GM21515 (cell line): ENCODE results near the gene SLC22A24.
"Not testable (repeated sequence)": the region's sequence is repeated elsewhere in the genome, so short reads cannot be mapped to it uniquely, and the experiment has no call there.

Experiments used
- ATAC-seq: cut with Tn5 transposase; IDR thresholded peaks from one replicate; pipeline ENCODE4 v1.9.1; 2021; ENCODE audit not compliant: unreplicated experiment

Gene SLC22A24, protein sequence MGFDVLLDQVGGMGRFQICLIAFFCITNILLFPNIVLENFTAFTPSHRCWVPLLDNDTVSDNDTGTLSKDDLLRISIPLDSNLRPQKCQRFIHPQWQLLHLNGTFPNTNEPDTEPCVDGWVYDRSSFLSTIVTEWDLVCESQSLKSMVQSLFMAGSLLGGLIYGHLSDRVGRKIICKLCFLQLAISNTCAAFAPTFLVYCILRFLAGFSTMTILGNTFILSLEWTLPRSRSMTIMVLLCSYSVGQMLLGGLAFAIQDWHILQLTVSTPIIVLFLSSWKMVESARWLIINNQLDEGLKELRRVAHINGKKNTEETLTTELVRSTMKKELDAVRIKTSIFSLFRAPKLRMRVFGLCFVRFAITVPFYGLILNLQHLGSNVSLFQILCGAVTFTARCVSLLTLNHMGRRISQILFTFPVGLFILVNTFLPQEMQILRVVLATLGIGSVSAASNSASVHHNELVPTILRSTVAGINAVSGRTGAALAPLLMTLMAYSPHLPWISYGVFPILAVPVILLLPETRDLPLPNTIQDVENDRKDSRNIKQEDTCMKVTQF

DNA sequence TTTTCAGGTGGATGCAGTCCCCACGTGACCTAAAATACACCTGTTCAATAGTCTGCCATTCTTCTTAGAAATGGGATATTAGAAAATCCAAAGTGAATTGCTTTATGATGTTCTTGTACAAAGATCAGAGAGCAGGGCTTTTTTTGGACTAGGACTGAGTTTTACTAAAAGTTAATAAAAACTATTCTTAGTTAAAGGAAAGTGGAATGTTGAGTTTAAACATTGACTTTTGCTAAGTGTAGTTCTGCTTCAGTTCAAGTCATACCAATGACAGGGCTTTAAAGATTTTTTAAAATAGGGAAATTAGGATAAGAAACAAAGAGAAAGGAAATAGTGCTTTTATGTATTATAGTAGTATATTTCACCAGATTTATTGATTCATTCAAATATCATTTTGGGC is at the start of gene SLC22A24:
Gene SLC22A24, minus strand, starts transcription at position 101 of the 400 bp plus-strand sequence. CDS start 442 bp downstream, outside the sequence.
- no peak for ATAC-seq

DNA sequence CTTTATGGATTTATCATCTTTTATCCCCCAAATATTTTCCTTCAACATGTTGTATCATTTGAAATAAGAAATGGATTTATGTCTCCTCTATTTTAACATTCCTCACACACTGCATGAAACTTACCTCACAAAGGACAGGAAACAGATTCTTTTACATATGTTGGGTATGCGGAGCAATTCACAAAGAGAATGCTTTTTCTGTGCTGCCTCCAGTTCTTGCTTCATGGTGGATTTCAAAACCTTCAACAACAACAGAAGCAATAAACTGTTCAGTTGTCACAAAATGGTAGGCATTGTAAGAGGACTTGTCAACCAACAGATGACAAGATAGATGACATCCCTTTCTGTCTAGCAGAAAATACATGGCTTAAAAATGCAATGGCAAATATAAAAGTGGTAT is 36.5 kb upstream of the SLC22A24 start:
- no peak for ATAC-seq

DNA sequence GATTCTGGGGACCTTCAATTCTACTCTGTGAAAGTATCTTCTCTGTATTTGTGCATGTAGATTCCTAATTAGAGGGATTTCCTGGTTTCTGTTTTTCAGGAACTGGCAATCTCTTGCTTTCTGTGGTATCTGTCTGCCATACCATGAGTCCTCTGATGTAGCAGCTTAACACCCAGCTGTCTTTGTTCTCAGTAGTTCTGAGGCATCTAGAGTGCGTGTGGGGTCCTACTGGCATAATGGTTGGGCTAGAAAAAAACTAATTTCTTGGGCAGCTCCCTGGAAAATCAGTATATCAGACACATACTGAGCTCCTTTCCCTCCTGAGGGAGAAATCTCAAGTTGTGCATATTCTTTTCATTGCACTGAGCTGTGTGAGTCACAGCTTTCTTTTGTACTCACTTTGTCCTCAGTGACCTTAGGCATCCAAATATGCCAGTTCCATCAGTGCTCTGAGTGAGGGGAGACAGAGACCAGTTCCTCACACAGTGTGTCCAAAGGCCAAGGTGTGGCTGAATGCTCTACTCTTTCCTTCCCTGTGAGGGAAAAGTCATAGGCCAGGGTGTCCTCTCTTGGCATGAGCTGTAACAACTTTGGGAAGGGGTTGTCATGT is 35.5 kb upstream of the SLC22A24 start:
- no peak for ATAC-seq

DNA sequence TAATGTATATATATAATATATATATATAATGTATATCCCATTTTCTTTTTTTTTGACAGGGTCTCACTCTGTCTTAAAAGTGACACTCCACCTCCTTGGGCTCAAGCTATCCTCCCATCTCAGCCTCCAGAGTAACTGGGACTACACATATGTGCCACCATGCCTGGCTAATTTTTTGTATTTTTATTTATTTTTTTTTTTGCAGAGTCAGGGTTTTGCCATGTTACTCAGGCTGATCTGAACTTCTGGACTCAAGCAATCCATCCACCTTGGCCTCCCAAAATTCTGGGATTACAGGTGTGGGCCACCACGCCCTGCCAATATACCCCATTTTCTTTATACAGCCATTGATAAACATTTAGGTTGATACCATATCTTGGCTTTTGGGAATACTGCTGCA is 33.9 kb upstream of the SLC22A24 start:
- no peak for ATAC-seq

DNA sequence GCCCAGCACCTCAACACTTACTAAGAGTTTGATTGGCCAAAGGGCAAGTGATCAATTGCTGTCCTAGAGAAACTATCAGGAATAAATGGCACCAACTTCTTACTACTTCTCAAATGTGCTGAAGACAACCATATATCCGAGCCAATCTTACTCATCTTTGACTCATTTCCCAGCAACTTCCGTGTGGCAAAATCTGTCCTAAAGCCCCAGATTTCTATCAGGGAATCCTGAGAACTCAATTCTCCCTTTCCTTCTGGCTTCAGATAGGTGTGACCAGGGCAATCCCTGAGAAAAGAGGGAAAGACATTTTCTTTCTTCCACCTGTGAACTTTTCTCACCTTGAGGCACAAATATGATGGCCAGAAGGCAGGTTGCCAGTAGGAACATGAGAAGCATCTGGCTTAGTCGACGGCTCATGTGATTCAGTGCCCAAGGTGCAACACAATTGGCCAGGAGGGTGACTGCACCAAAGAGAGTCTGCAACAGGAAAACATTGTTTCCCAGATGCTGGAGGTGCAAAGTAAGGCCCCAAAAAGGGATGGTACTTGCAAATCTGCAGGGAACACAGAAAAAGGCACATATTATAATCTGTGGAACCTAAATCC is 21.8 kb upstream of the SLC22A24 start:
- ATAC-seq, result no peak

DNA sequence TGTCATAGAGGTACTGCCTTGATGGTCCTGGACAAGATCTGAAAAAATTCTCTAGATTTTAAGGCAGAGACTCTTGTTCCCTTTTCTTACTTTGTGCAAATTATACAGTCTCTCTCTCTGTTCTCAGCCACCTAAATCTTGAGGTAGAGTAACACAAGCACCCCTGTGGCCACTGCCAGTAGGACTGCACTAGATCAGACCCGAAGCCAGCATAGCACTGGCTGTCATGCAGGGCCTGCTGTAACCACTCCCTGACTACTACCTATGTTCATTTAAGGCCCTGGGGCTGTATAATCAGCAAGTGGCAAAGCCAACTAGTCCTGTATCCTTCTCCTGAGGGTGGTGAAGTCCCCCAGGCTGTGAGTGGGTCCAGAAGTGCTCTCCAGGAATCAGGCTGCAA is 11.8 kb upstream of the SLC22A24 start:
- ATAC-seq, result no peak

DNA sequence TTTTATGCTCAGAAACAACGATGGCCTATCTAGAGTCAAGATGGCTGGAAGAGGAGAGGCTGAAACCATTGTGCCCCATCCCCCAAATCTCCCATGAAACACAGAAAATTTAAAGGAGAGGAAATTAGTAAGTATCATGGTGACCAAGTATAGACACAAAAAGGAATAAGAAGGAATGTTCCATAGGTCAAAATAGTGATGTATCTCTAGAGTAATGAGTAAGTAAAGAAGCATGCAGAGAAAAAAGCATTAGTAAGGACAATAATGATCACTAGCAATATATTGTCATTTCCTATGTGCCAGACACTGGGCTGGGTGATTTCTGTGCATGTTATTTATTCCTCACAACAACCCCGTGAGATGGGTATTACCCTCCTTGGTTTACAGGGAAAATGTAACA is 2.6 kb upstream of the SLC22A24 start:
- ATAC-seq, result no peak

DNA sequence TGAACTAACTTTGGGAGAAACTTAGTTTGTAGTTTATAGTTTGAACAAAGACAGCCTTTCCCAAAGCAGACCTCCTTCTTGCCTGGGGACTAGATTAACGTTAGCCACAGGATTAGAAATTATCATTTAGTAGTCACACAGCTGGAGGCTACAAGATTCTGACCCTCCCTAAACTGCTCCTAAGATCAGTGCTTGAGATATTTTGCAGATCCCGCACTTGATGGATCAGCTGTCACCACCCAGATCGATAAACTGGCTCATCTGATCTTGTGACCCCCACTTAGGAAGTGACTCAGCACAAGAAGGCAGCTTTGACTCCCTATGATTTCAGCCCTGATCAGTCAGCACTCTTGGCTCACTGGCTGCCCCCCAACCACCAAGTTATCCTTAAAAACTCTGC is 1.6 kb downstream of the SLC22A24 start:
- no peak for ATAC-seq

DNA sequence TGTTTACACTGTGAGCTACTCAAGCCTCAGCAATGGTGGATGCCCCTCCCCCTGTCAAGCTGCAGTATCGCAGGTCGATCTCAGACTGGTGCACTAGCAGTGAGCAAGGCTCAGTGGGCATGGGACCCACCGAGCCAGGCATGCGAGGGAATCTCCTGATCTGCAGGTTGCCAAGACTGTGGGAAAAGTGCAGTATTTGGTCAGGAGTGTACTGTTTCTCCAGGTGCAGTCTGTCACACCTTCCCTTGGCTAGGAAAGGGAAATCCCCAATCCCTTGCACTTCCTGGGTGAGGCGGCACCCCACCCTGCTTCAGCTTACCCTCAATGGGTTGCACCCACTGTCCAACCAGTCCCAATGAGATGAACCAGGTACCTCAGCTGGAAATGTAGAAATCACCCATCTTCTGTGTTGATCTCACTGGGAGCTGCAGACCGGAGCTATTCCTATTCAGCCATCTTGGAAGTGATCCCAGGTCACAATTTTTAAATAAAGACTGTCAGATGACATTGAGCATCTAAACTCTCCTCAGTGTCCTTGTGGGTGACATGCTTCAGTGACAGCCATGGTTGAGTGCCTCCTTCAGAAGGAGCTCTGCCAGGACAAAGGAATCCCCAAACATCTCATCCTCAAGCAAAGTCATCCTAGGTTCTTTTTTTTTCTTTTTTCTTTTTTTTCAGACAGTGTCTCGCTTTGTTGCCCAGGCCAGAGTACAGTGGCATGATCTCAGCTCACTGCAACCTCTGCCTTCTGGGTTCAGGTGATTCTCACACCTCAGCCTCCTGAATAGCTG is 10.8 kb downstream of the SLC22A24 start:
- ATAC-seq, result no peak

DNA sequence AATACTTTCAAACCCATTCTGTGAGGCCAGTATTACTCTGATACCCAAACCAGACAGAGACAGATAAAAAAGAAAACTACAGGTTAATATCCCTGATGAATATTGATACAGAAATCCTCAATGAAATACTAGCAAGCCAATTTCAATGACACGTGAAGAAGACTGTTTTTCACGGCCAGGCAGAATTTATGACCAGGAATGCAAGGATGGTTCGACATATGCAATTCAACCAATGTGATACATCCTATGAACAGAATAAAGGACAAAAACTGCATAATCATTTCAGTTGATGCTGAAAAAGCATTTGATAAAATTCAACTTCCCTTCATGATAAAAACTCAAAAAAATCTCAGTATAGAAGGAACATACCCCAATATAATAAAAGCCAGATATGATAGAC is 44.5 kb downstream of the SLC22A24 start:
- no peak for ATAC-seq

DNA sequence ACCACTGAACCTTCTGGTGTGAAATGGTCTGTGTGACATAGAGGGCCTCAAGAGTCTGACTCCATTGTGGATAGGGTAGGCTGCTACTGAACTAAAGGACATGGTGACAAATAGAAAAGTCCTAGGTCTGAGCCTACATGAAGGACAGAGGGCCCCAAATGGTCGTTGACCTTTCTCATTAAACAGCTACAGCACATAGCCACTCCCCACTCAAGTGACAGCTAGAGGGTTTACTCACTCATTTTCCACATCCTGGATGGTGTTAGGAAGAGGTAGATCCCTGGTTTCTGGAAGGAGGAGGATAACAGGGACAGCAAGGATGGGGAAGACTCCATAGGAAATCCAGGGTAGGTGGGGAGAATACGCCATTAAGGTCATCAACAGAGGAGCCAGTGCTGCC is 63.3 kb downstream of the SLC22A24 start:
- ATAC-seq, result no peak

DNA sequence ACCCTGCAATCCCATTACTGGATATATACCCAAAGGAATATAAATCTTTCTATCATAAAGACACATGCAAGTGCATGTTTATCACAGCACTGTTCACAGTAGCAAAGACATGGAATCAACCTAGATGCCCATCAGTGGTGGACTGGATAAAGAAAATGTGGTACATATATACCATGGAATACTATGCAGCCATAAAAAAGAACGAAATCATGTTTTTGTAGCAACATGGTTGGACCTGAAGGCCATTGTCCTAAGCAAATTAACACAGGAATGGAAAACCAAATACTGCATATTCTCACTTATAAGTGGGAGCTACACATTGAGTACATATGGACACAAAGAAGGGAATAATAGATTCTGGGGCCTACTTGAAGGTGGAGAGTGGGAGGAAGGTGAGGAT is 97.8 kb downstream of the SLC22A24 start:
- ATAC-seq, result not testable (repeated sequence)

DNA sequence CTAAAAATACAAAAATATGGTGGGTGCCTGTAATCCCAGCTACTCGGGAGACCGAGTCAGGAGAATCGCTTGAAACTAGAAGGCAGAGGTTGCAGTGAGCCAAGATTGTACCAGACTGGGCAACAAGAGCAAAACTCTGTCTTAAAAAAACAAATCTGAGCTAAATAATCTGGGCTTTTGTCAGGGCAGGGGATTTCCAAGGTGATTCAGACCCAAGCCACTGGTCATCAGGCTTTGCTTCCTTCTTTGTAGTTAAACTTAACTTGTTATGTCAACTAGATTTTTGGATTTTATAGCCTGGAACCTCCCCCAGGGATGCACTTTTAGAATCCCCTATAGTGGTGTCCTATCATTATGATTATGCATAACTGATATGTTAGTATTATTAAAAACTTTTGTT is 101.4 kb downstream of the SLC22A24 start:
- no peak for ATAC-seq

DNA sequence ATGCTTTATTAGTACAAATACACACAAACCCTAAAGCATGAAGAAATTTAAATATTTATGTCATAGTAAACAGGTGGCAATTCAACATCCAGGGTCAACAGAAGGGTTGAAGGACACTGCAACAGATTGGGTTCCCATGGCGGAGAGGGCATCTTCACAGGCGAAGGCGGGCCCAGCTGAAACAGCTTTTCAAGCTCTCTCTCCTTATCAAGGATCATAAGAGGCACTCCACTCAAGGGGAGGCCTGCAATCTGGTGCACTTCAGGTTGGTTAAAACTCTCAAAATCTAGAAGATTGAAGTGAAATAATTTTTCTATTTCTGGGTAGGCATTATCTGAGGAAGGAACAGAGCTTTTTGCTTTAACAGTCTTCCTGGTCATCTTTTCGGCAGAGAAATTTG is 111.6 kb downstream of the SLC22A24 start:
- ATAC-seq, result no peak
